Measurements from ENCODE around the gene DBF4B.

GRCh38 chr17:44766409-44767038 lies 58.1 kb downstream of the DBF4B start:
- TF ChIP-seq CTCF (IDR thresholded peaks at IDR 0.05; ENCODE audit: low read length) (no peak), EZH2 (IDR thresholded peaks at IDR 0.05; ENCODE audit: borderline replicate concordance, low read length) (no peak)
